ENCODE data around the gene GMDS. TPM values are rescaled to one million over a fixed set of nuclear protein-coding genes. Genes with fewer than 3 reads are reported as not detected.

Gene GMDS
- total RNA-seq, 1 donor from 2014 or later = 35.7 TPM

- H3K9me3 Mint-ChIP-seq = no peaks in the 10 kb centered on the region
- no peaks in the 10 kb centered on the region for H3K27me3 Mint-ChIP-seq (ENCODE audit: low read depth)
- no peak overlapping the region for H3K27ac Mint-ChIP-seq
- H3K36me3 Mint-ChIP-seq (ENCODE audit: low read depth) = no peaks in the 10 kb centered on the region
- intact Hi-C loops (cut with micrococcal nuclease) = no loop called here
- no peaks in the 10 kb centered on the region for H3K4me1 Mint-ChIP-seq (ENCODE audit: low read depth)
- H3K4me3 Mint-ChIP-seq (ENCODE audit: low read depth) = no peak overlapping the region
- DNase-seq (ENCODE audit: low spot score) = no peak
These were observed 506.8 kb downstream of the GMDS start for GRCh38 chr6:1738558-1739081.

- Mint-ChIP-seq H3K36me3 (ENCODE audit: low read depth) (no peaks in the 10 kb centered on the region), H3K4me1 (ENCODE audit: low read depth) (no peaks in the 10 kb centered on the region), H3K27me3 (ENCODE audit: low read depth) (no peaks in the 10 kb centered on the region), H3K27ac (no peak overlapping the region), H3K9me3 (no peaks in the 10 kb centered on the region), H3K4me3 (ENCODE audit: low read depth) (no peak overlapping the region)
- no peak for DNase-seq (ENCODE audit: low spot score)
- intact Hi-C loops (cut with micrococcal nuclease) = no loop called here
These were observed 507.7 kb downstream of the GMDS start for GRCh38 chr6:1737463-1738311.

- DNase-seq (ENCODE audit: low spot score) = no peak
- H3K4me1 Mint-ChIP-seq (ENCODE audit: low read depth) = no peaks in the 10 kb centered on the region
- no peaks in the 10 kb centered on the region for H3K9me3 Mint-ChIP-seq
- no peaks in the 10 kb centered on the region for H3K36me3 Mint-ChIP-seq (ENCODE audit: low read depth)
- no peak overlapping the region for H3K4me3 Mint-ChIP-seq (ENCODE audit: low read depth)
- no peaks in the 10 kb centered on the region for H3K27me3 Mint-ChIP-seq (ENCODE audit: low read depth)
- intact Hi-C loops (cut with micrococcal nuclease) = no loop called here
- H3K27ac Mint-ChIP-seq = no peak overlapping the region
These were observed 508.9 kb downstream of the GMDS start for GRCh38 chr6:1736346-1737105.

- H3K36me3 Mint-ChIP-seq (ENCODE audit: low read depth) = no peaks in the 10 kb centered on the region
- peaks cover 4% of the 10 kb centered on the region for H3K9me3 Mint-ChIP-seq
- no peak overlapping the region for H3K4me3 Mint-ChIP-seq (ENCODE audit: low read depth)
- no peak for DNase-seq (ENCODE audit: low spot score)
- intact Hi-C loops (cut with micrococcal nuclease) = no loop called here
- H3K27me3 Mint-ChIP-seq (ENCODE audit: low read depth) = no peaks in the 10 kb centered on the region
- H3K4me1 Mint-ChIP-seq (ENCODE audit: low read depth) = no peaks in the 10 kb centered on the region
- H3K27ac Mint-ChIP-seq = no peak overlapping the region
These were observed 510.1 kb downstream of the GMDS start for GRCh38 chr6:1735239-1735803.

- H3K27ac Mint-ChIP-seq = no peak overlapping the region
- H3K9me3 Mint-ChIP-seq = peaks cover 4% of the 10 kb centered on the region
- no peaks in the 10 kb centered on the region for H3K27me3 Mint-ChIP-seq (ENCODE audit: low read depth)
- no peak for DNase-seq (ENCODE audit: low spot score)
- intact Hi-C loops (cut with micrococcal nuclease) = no loop called here
- H3K36me3 Mint-ChIP-seq (ENCODE audit: low read depth) = no peaks in the 10 kb centered on the region
- H3K4me1 Mint-ChIP-seq (ENCODE audit: low read depth) = no peaks in the 10 kb centered on the region
- H3K4me3 Mint-ChIP-seq (ENCODE audit: low read depth) = no peak overlapping the region
These were observed 514.5 kb downstream of the GMDS start for GRCh38 chr6:1730882-1731281.

- Mint-ChIP-seq H3K9me3 (peaks cover 4% of the 10 kb centered on the region), H3K27me3 (ENCODE audit: low read depth) (no peaks in the 10 kb centered on the region)
- intact Hi-C loops (cut with micrococcal nuclease) = no loop called here
These were observed 515.7 kb downstream of the GMDS start for GRCh38 chr6:1729750-1730140.

GRCh38 chr6:1729133-1729749, 516.2 kb downstream of the GMDS start:
- intact Hi-C loops (cut with micrococcal nuclease) = no loop called here
- Mint-ChIP-seq H3K27me3 (ENCODE audit: low read depth) (no peaks in the 10 kb centered on the region), H3K36me3 (ENCODE audit: low read depth) (no peaks in the 10 kb centered on the region), H3K4me3 (ENCODE audit: low read depth) (no peak overlapping the region), H3K4me1 (ENCODE audit: low read depth) (no peaks in the 10 kb centered on the region), H3K27ac (no peak overlapping the region), H3K9me3 (peaks cover 4% of the 10 kb centered on the region)
- no peak for DNase-seq (ENCODE audit: low spot score)

More at GRCh38 chr6:1729750-1730140, 515.7 kb downstream of the GMDS start:
- Mint-ChIP-seq H3K4me3 (ENCODE audit: low read depth) (no peak overlapping the region), H3K36me3 (ENCODE audit: low read depth) (no peaks in the 10 kb centered on the region), H3K4me1 (ENCODE audit: low read depth) (no peaks in the 10 kb centered on the region), H3K27ac (no peak overlapping the region)
- no peak for DNase-seq (ENCODE audit: low spot score)

GRCh38 chr6:1726341-1726768, 519.0 kb downstream of the GMDS start:
- peaks cover 4% of the 10 kb centered on the region for H3K9me3 Mint-ChIP-seq
- no peak overlapping the region for H3K4me3 Mint-ChIP-seq (ENCODE audit: low read depth)
- intact Hi-C loops (cut with micrococcal nuclease) = no loop called here
- H3K27ac Mint-ChIP-seq = no peak overlapping the region
- DNase-seq (ENCODE audit: low spot score) = no peak
- H3K36me3 Mint-ChIP-seq (ENCODE audit: low read depth) = no peaks in the 10 kb centered on the region
- H3K27me3 Mint-ChIP-seq (ENCODE audit: low read depth) = no peaks in the 10 kb centered on the region
- H3K4me1 Mint-ChIP-seq (ENCODE audit: low read depth) = no peaks in the 10 kb centered on the region

GRCh38 chr6:1724616-1725015, 520.8 kb downstream of the GMDS start:
- H3K27ac Mint-ChIP-seq = no peak overlapping the region
- no peaks in the 10 kb centered on the region for H3K4me1 Mint-ChIP-seq (ENCODE audit: low read depth)
- no peaks in the 10 kb centered on the region for H3K9me3 Mint-ChIP-seq
- H3K4me3 Mint-ChIP-seq (ENCODE audit: low read depth) = no peak overlapping the region
- intact Hi-C loops (cut with micrococcal nuclease) = no loop called here
- H3K36me3 Mint-ChIP-seq (ENCODE audit: low read depth) = no peaks in the 10 kb centered on the region
- DNase-seq (ENCODE audit: low spot score) = no peak
- H3K27me3 Mint-ChIP-seq (ENCODE audit: low read depth) = no peaks in the 10 kb centered on the region

- no peaks in the 10 kb centered on the region for H3K4me1 Mint-ChIP-seq (ENCODE audit: low read depth)
- intact Hi-C loops (cut with micrococcal nuclease) = no loop called here
- H3K36me3 Mint-ChIP-seq (ENCODE audit: low read depth) = no peaks in the 10 kb centered on the region
- no peaks in the 10 kb centered on the region for H3K9me3 Mint-ChIP-seq
- no peaks in the 10 kb centered on the region for H3K27me3 Mint-ChIP-seq (ENCODE audit: low read depth)
- no peak overlapping the region for H3K4me3 Mint-ChIP-seq (ENCODE audit: low read depth)
- DNase-seq (ENCODE audit: low spot score) = no peak
- H3K27ac Mint-ChIP-seq = no peak overlapping the region
These were observed 521.3 kb downstream of the GMDS start for GRCh38 chr6:1724124-1724523.

GRCh38 chr6:1722801-1723200, 522.6 kb downstream of the GMDS start:
- Mint-ChIP-seq H3K4me3 (ENCODE audit: low read depth) (no peak overlapping the region), H3K4me1 (ENCODE audit: low read depth) (no peaks in the 10 kb centered on the region), H3K36me3 (ENCODE audit: low read depth) (no peaks in the 10 kb centered on the region), H3K9me3 (no peaks in the 10 kb centered on the region), H3K27ac (no peak overlapping the region), H3K27me3 (ENCODE audit: low read depth) (no peaks in the 10 kb centered on the region)
- intact Hi-C loops (cut with micrococcal nuclease) = no loop called here
- no peak for DNase-seq (ENCODE audit: low spot score)

GRCh38 chr6:1720620-1721322, 524.6 kb downstream of the GMDS start:
- Mint-ChIP-seq H3K4me1 (ENCODE audit: low read depth) (no peaks in the 10 kb centered on the region), H3K9me3 (no peaks in the 10 kb centered on the region), H3K4me3 (ENCODE audit: low read depth) (no peak overlapping the region), H3K27ac (no peak overlapping the region), H3K27me3 (ENCODE audit: low read depth) (no peaks in the 10 kb centered on the region), H3K36me3 (ENCODE audit: low read depth) (no peaks in the 10 kb centered on the region)
- intact Hi-C loops (cut with micrococcal nuclease) = no loop called here
- no peak for DNase-seq (ENCODE audit: low spot score)

Measured in activated T-helper 2 cell treated with anti-CD3 and anti-CD28 coated beads, Interferon-gamma antibody, Interleukin-2, Interleukin-4, amounts not matched to agents 10 μg/mL and 5 μg/mL and 100 μg/mL, durations not matched to agents 14 hours and 24 hours and 36 hours (primary cell).